ENCODE measurements around the gene PHLPP1. TPM values are rescaled to one million over a fixed set of nuclear protein-coding genes. Genes with fewer than 3 reads are reported as not detected.
A peak's percentile ranks its signal among the peaks of the same experiment; 100 is the strongest.

Gene PHLPP1
- total and polyA plus RNA-seq, 12 donors, result 13.8 to 61.6 (median 37.8) TPM

DNA sequence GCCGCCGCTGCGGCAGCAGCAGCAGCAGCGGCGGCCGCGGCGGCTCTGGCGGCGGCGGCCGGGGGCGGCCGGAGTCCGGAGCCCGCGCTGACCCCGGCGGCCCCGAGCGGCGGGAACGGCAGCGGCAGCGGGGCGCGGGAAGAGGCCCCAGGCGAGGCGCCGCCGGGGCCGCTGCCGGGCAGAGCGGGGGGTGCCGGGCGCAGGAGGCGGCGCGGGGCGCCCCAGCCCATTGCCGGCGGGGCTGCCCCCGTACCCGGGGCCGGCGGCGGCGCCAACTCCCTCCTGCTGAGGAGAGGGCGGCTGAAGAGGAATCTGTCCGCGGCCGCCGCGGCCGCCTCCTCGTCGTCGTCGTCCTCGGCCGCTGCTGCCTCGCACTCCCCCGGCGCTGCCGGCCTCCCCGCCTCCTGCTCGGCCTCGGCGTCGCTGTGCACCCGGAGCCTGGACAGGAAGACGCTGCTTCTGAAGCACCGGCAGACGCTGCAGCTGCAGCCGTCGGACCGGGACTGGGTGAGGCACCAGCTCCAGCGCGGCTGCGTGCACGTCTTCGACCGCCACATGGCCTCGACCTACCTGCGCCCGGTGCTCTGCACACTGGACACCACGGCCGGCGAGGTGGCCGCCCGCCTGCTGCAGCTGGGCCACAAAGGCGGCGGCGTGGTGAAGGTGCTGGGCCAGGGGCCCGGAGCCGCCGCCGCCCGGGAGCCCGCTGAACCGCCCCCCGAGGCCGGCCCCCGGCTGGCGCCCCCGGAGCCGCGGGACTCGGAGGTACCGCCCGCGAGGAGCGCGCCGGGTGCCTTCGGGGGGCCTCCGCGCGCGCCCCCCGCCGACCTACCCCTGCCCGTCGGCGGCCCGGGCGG, 646 bp downstream of the PHLPP1 start:
- TF ChIP-seq, protein P1, sequence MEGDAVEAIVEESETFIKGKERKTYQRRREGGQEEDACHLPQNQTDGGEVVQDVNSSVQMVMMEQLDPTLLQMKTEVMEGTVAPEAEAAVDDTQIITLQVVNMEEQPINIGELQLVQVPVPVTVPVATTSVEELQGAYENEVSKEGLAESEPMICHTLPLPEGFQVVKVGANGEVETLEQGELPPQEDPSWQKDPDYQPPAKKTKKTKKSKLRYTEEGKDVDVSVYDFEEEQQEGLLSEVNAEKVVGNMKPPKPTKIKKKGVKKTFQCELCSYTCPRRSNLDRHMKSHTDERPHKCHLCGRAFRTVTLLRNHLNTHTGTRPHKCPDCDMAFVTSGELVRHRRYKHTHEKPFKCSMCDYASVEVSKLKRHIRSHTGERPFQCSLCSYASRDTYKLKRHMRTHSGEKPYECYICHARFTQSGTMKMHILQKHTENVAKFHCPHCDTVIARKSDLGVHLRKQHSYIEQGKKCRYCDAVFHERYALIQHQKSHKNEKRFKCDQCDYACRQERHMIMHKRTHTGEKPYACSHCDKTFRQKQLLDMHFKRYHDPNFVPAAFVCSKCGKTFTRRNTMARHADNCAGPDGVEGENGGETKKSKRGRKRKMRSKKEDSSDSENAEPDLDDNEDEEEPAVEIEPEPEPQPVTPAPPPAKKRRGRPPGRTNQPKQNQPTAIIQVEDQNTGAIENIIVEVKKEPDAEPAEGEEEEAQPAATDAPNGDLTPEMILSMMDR (IDR thresholded peaks at IDR 0.05), result no peak
- peak in 1 of 2 donors; percentile 35 for TF ChIP-seq POLR2A (IDR thresholded peaks at IDR 0.05)
- H3K27ac ChIP-seq, result peak overlapping the region in 4 of 5 donors; percentile 89 to 94 (median 92)
- H3K36me3 ChIP-seq (replicated peaks in 1 of 2), result no peaks in the 10 kb centered on the region
- no peaks in the 10 kb centered on the region for H3K27me3 ChIP-seq
- 0 to 1% methylated on average over 58 to 123 of the region's 127 CpGs; no CpG with 5 or more reads in 2 of the 4 donors for WGBS, 4 donors
- intact Hi-C loops (cut with DNase I), result loop anchor here (5.0 to 10.0 kb wide), 3 partner anchors 139 to 699 kb away; no protein-coding TSS in a partner anchor
- peak; percentile 49 to 78 (median 66) for DNase-seq
- peaks cover 0 to 19% of the 10 kb centered on the region in 2 donors for H3K4me1 ChIP-seq (replicated peaks in 1 of 2)
- H3K4me3 ChIP-seq, result peak overlapping the region in 3 of 4 donors; percentile 57 to 93 (median 67)
- no peaks in the 10 kb centered on the region for H3K9me3 ChIP-seq (replicated peaks in 1 of 3)

DNA sequence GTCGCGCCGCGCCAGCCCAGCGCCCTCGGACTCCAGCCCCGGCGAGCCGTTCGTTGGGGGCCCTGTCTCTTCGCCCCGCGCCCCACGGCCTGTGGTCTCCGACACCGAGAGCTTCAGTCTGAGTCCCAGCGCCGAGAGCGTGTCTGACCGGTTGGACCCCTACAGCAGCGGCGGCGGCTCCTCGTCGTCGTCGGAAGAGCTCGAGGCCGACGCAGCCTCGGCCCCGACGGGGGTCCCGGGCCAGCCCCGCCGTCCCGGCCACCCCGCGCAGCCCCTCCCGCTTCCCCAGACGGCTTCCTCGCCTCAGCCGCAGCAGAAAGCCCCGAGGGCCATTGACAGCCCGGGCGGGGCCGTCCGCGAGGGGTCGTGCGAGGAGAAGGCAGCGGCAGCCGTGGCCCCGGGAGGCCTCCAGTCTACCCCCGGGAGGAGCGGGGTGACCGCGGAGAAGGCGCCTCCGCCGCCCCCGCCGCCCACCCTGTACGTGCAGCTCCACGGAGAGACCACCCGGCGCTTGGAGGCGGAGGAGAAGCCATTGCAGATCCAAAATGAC, 1.4 kb downstream of the PHLPP1 start:
- intact Hi-C loops (cut with DNase I), result loop anchor here (5.0 to 10.0 kb wide), 3 partner anchors 138 to 698 kb away; no protein-coding TSS in a partner anchor
- DNase-seq, result peak in 6 of 7 donors; percentile 43 to 67 (median 56)
- no peak for TF ChIP-seq POLR2A (IDR thresholded peaks at IDR 0.05)
- TF ChIP-seq, protein P1 (IDR thresholded peaks at IDR 0.05), result no peak
- Histone ChIP-seq H3K4me1 (replicated peaks in 1 of 2) (peaks cover 2 to 21% of the 10 kb centered on the region in 2 donors), H3K36me3 (replicated peaks in 1 of 2) (no peaks in the 10 kb centered on the region), H3K9me3 (replicated peaks in 1 of 3) (no peaks in the 10 kb centered on the region), H3K27me3 (no peaks in the 10 kb centered on the region), H3K27ac (peak overlapping the region in 4 of 5 donors; percentile 14 to 94 (median 92)), H3K4me3 (peak overlapping the region in 3 of 4 donors; percentile 43 to 93 (median 61))
- WGBS, 4 donors, result 0 to 1% (median 0%) methylated on average over 14 to 68 of the region's 68 CpGs; no CpG with 5 or more reads in 1 of the 4 donors

DNA sequence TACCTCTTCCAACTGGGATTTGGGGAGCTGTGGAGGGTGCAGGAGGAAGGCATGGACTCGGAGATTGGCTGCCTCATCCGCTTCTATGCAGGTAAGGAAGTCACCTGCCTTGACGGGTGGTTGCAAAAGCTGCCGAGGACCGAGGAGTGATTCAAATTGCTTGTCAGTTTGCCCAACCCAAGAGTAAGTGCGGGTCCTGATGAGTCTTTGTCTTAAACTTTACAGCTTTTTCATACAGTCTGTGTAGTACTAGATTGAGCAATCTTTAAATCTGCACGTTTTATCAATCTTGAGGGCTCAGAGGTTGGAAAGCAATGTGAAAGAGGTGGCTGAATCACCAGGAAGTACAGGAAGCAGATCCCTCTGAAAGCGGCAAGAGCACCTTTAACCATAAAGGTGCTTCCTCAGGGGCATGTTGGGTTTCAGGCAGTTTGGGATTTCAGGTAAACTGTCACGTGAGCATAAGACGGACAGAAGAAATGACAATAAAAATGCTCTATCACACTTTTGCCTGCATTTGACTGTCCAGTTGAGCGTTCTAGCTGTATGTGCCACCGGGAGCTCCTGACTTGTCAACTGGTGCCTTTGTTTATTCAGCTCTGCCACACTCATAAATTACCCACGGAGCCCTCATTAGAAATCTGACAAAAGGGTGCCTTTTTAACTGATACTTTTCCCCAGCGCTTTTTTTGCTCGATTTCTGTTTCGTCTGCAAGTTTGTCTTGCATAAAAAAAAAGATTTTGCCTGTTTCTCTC, 2.0 kb downstream of the PHLPP1 start:
- H3K27me3 ChIP-seq, result no peaks in the 10 kb centered on the region
- H3K4me1 ChIP-seq (replicated peaks in 1 of 2), result peaks cover 8 to 24% of the 10 kb centered on the region in 2 donors
- intact Hi-C loops (cut with DNase I), result loop anchor here (5.0 to 10.0 kb wide), 3 partner anchors 137 to 697 kb away; no protein-coding TSS in a partner anchor
- H3K9me3 ChIP-seq (replicated peaks in 1 of 3), result no peaks in the 10 kb centered on the region
- 1 to 4% (median 3%) methylated on average over 16 of the region's 16 CpGs for WGBS, 4 donors
- peak overlapping the region; percentile 43 to 93 (median 68) for H3K4me3 ChIP-seq
- H3K36me3 ChIP-seq (replicated peaks in 1 of 2), result no peaks in the 10 kb centered on the region
- peak overlapping the region; percentile 14 to 94 (median 92) for H3K27ac ChIP-seq
- TF ChIP-seq POLR2A (IDR thresholded peaks at IDR 0.05), result peak in 1 of 2 donors; percentile 33
- TF ChIP-seq, protein P1 (IDR thresholded peaks at IDR 0.05), result no peak
- DNase-seq, result peak; percentile 22 to 56 (median 38)
